ENCODE measurements around the gene SNAPC4.

SNAPC4 gene

GRCh38 chr9:136389396-136389795 is 10.6 kb downstream of the SNAPC4 start:
- DNase-seq (ENCODE audit: low spot score) = no peak

GRCh38 chr9:136387217-136387616 is 12.8 kb downstream of the SNAPC4 start:
- no peak for DNase-seq (ENCODE audit: low spot score)

GRCh38 chr9:136386018-136386417 is 14.0 kb downstream of the SNAPC4 start:
- DNase-seq (ENCODE audit: low spot score) = no peak

GRCh38 chr9:136385015-136385414 is 15.0 kb downstream of the SNAPC4 start:
- no peak for DNase-seq (ENCODE audit: low spot score)

GRCh38 chr9:136383436-136383835 is 16.5 kb downstream of the SNAPC4 start:
- DNase-seq (ENCODE audit: low spot score) = no peak

GRCh38 chr9:136381966-136382513 is 17.9 kb downstream of the SNAPC4 start:
- no peak for DNase-seq (ENCODE audit: low spot score)

GRCh38 chr9:136381311-136381710 is 18.7 kb downstream of the SNAPC4 start:
- DNase-seq (ENCODE audit: low spot score) = no peak

- no peak for DNase-seq (ENCODE audit: low spot score)
Measured at GRCh38 chr9:136380381-136380780, 19.6 kb downstream of the SNAPC4 start.

- no peak for DNase-seq (ENCODE audit: low spot score)
Measured at GRCh38 chr9:136379891-136380290, 20.1 kb downstream of the SNAPC4 start.

- no peak for DNase-seq (ENCODE audit: low spot score)
Measured at GRCh38 chr9:136379401-136379800, 20.6 kb downstream of the SNAPC4 start.

- DNase-seq (ENCODE audit: low spot score) = no peak
Measured at GRCh38 chr9:136379003-136379287, 21.0 kb downstream of the SNAPC4 start.

GRCh38 chr9:136378170-136379002 is 21.6 kb downstream of the SNAPC4 start:
- DNase-seq (ENCODE audit: low spot score) = no peak

GRCh38 chr9:136377341-136378169 is 22.4 kb downstream of the SNAPC4 start:
- DNase-seq (ENCODE audit: low spot score) = no peak

- DNase-seq (ENCODE audit: low spot score) = no peak
Measured at GRCh38 chr9:136376457-136376856, 23.5 kb downstream of the SNAPC4 start.

- DNase-seq (ENCODE audit: low spot score) = no peak
Measured at GRCh38 chr9:136375096-136375495, 24.9 kb downstream of the SNAPC4 start.

GRCh38 chr9:136374183-136374575 is 25.8 kb downstream of the SNAPC4 start:
- DNase-seq (ENCODE audit: low spot score) = no peak

- no peak for DNase-seq (ENCODE audit: low spot score)
Measured at GRCh38 chr9:136373300-136374182, 26.4 kb downstream of the SNAPC4 start, which contains the start of gene CARD9. TSS of gene CARD9 (minus strand) at chr9:136373669. CDS start at chr9:136372078, 1,591 bp downstream.

GRCh38 chr9:136372561-136373299 is 27.2 kb downstream of the SNAPC4 start:
- DNase-seq (ENCODE audit: low spot score) = peak; percentile 93

- no peak for DNase-seq (ENCODE audit: low spot score)
Measured at GRCh38 chr9:136372006-136372405, 28.0 kb downstream of the SNAPC4 start.

- DNase-seq (ENCODE audit: low spot score) = no peak
Measured at GRCh38 chr9:136371533-136371880, 28.5 kb downstream of the SNAPC4 start.
